Dermis microvascular lymphatic vessel endothelial cell (primary cell): ENCODE results near the gene KCNJ1. TPM values are rescaled to one million over a fixed set of nuclear protein-coding genes. Genes with fewer than 3 reads are reported as not detected.

Source experiments
- DNase-seq, 2 donors: peaks; one replicate each; pipeline versions ENCODE4 v3.0.0 to v3.0.0-alpha.2; 2010; ENCODE audit warnings: low read depth in 2 of 2
- total RNA-seq: library from RNA; depleted of rRNA; stranded (reverse); fragments of >200 nt; gene quantifications from 2 replicates; pipeline ENCODE4 v1.2.1, GENCODE V29; 2014

Gene KCNJ1
- total RNA-seq, 1 donor from 2014 or later, result under 0.01 TPM

GRCh38 chr11:128882451-128882850 lies 15.4 kb upstream of the KCNJ1 start:
- DNase-seq, result no peak

GRCh38 chr11:128881221-128881620 lies 14.1 kb upstream of the KCNJ1 start:
- no peak for DNase-seq

GRCh38 chr11:128879817-128880216 lies 12.7 kb upstream of the KCNJ1 start:
- DNase-seq, result no peak

- no peak for DNase-seq
These were observed 11.4 kb upstream of the KCNJ1 start for GRCh38 chr11:128878455-128878854.

GRCh38 chr11:128877726-128878125 lies 10.6 kb upstream of the KCNJ1 start:
- DNase-seq, result no peak

GRCh38 chr11:128876133-128876650 lies 9.1 kb upstream of the KCNJ1 start:
- DNase-seq, result no peak

GRCh38 chr11:128874427-128874826 lies 7.3 kb upstream of the KCNJ1 start:
- no peak for DNase-seq

- no peak for DNase-seq
These were observed 5.5 kb upstream of the KCNJ1 start for GRCh38 chr11:128872594-128872993.

- no peak for DNase-seq
These were observed 5.0 kb upstream of the KCNJ1 start for GRCh38 chr11:128872094-128872493.

GRCh38 chr11:128871168-128871610 lies 4.1 kb upstream of the KCNJ1 start:
- no peak for DNase-seq

GRCh38 chr11:128868841-128869671 lies 2.0 kb upstream of the KCNJ1 start:
- no peak for DNase-seq

GRCh38 chr11:128865490-128865889 lies 1.6 kb downstream of the KCNJ1 start:
- no peak for DNase-seq

GRCh38 chr11:128862908-128863660 lies 4.0 kb downstream of the KCNJ1 start:
- DNase-seq, result peak in 1 of 2 donors; percentile 29

- DNase-seq, result no peak
These were observed 4.7 kb downstream of the KCNJ1 start for GRCh38 chr11:128862406-128862805.

GRCh38 chr11:128860571-128861361 lies 6.3 kb downstream of the KCNJ1 start:
- no peak for DNase-seq

- peak; percentile 43 to 80 for DNase-seq
These were observed 7.3 kb downstream of the KCNJ1 start for GRCh38 chr11:128859563-128860441.

GRCh38 chr11:128857341-128857740 lies 9.8 kb downstream of the KCNJ1 start:
- DNase-seq, result no peak

GRCh38 chr11:128856241-128856640 lies 10.9 kb downstream of the KCNJ1 start:
- DNase-seq, result no peak

- DNase-seq, result no peak
These were observed 12.3 kb downstream of the KCNJ1 start for GRCh38 chr11:128854841-128855240.

- DNase-seq, result no peak
These were observed 13.5 kb downstream of the KCNJ1 start for GRCh38 chr11:128853559-128853958.
